ENCODE results near the gene HOXB5.

The HOXB5 gene

DNA sequence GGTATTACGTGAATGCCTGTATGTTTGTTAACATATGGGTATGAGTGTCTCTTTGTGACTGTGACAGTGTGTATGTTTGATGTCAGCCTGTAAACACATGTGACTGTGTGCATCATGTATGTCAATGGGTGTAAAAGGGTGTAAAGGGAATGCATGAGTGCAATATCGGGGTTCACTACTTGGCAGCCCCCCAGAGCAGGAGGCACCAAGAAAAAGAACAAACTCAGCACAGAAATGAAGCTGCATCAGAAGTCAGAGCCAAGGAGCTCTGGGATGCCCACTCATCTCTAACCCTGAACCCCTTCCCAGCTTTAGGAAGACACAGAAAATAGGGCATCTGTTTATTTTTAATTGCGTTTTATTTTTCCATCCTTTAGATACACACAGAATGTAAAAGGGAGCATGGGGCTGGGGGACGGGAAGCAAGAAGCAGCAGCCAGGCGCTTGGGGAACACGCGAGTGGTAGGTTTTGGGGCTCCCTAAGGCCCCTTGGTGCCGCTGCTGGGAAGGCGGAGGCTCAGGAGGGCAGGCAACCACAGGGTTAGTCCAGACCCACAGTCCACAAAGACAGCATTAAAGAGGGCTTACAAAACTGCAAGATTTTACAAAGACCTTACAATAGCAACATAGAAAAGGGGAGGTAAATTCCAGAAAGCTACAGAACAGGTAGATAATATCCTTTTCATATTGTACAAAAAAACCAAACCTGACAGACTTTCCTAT lies 13.5 kb upstream of the HOXB5 start:
- Histone ChIP-seq H3K4me3 (ENCODE audit: low read depth in 1 of 2, low read length in 2 of 2) (no peak overlapping the region), H3K9ac (ENCODE audit: low read depth, low read length) (no peak overlapping the region), H3K9me3 (ENCODE audit: insufficient read depth, low read length, severe bottlenecking) (no peaks in the 10 kb centered on the region), H3K4me1 (ENCODE audit: insufficient read depth, low read length) (no peaks in the 10 kb centered on the region), H3K27ac (ENCODE audit: low read length) (no peak overlapping the region), H3K27me3 (ENCODE audit: insufficient read depth, low read length, poor library complexity) (peaks cover 13% of the 10 kb centered on the region), H2AFZ (ENCODE audit: low read depth, low read length) (no peak overlapping the region), H4K20me1 (ENCODE audit: insufficient read depth, low read length) (no peaks in the 10 kb centered on the region), H3K79me2 (ENCODE audit: insufficient read depth, low read length) (no peaks in the 10 kb centered on the region), H3K36me3 (ENCODE audit: insufficient read depth, low read length) (no peaks in the 10 kb centered on the region), H3K4me2 (ENCODE audit: insufficient read depth, low read length) (no peak overlapping the region)
- DNase-seq (no peak), ATAC-seq (ENCODE audit: insufficient read depth, low read depth) (no peak)
- TF ChIP-seq, protein P1, sequence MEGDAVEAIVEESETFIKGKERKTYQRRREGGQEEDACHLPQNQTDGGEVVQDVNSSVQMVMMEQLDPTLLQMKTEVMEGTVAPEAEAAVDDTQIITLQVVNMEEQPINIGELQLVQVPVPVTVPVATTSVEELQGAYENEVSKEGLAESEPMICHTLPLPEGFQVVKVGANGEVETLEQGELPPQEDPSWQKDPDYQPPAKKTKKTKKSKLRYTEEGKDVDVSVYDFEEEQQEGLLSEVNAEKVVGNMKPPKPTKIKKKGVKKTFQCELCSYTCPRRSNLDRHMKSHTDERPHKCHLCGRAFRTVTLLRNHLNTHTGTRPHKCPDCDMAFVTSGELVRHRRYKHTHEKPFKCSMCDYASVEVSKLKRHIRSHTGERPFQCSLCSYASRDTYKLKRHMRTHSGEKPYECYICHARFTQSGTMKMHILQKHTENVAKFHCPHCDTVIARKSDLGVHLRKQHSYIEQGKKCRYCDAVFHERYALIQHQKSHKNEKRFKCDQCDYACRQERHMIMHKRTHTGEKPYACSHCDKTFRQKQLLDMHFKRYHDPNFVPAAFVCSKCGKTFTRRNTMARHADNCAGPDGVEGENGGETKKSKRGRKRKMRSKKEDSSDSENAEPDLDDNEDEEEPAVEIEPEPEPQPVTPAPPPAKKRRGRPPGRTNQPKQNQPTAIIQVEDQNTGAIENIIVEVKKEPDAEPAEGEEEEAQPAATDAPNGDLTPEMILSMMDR (IDR thresholded peaks at IDR 0.05; ENCODE audit: borderline replicate concordance, extremely low read depth, low read length, poor library complexity, severe bottlenecking), result no peak
- TF ChIP-seq EZH2 (IDR thresholded peaks at IDR 0.05; ENCODE audit: borderline replicate concordance, low read depth, low read length, severe bottlenecking), result no peak

DNA sequence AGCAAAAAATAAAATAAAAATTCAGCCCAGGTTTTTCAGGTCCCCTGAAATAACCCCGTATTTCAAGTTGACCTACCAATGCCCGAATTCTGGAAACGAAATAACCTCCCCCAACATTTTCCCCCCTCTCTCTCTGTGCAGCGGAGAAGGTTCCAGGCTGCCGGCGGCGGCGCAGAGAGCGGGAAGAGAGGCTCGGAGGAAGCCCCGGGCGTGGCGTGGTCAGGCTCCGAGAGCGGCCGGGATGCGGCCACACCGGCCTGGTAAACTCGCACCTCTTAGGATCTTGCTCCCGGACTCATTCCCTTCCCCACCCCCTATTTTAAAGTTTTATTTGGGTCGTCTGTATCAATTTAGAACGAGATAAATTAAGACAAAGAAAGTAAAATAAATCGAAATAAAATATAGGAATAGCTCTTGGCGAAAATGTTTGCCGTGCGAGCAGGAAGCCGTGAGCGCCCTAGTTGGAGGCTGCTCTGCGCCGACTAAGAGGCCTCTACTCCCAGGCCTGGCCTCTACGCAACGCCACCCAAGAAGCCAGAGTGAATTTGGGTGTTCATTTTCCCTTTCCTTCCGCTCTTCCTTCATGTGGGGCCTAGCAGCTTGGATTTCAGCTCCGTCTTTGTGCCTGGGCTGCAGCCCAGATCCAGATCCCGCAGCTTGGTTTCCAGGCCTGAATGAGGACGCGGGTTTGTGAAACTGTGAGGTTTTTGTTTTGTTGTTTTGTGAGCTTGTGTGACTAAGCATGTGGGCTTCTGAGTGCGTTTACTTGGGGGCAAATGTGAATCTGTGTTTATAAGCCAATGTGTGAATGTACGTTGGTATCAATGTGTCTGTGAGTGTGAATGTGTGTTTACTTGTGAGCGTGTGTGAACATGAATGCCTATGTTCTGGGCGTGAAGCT lies 12.7 kb upstream of the HOXB5 start:
- no peak overlapping the region for H2AFZ ChIP-seq (ENCODE audit: low read depth, low read length)
- H3K9ac ChIP-seq (ENCODE audit: low read depth, low read length), result no peak overlapping the region
- no peak for ATAC-seq (ENCODE audit: insufficient read depth, low read depth)
- no peaks in the 10 kb centered on the region for H3K36me3 ChIP-seq (ENCODE audit: insufficient read depth, low read length)
- no peaks in the 10 kb centered on the region for H3K4me1 ChIP-seq (ENCODE audit: insufficient read depth, low read length)
- no peak overlapping the region for H3K27ac ChIP-seq (ENCODE audit: low read length)
- no peak overlapping the region for H3K4me2 ChIP-seq (ENCODE audit: insufficient read depth, low read length)
- peaks cover 11% of the 10 kb centered on the region for H3K27me3 ChIP-seq (ENCODE audit: insufficient read depth, low read length, poor library complexity)
- H4K20me1 ChIP-seq (ENCODE audit: insufficient read depth, low read length), result no peaks in the 10 kb centered on the region
- H3K9me3 ChIP-seq (ENCODE audit: insufficient read depth, low read length, severe bottlenecking), result no peaks in the 10 kb centered on the region
- no peak for DNase-seq
- no peak for TF ChIP-seq EZH2 (IDR thresholded peaks at IDR 0.05; ENCODE audit: borderline replicate concordance, low read depth, low read length, severe bottlenecking)
- TF ChIP-seq, protein P1 (IDR thresholded peaks at IDR 0.05; ENCODE audit: borderline replicate concordance, extremely low read depth, low read length, poor library complexity, severe bottlenecking), result no peak
- H3K79me2 ChIP-seq (ENCODE audit: insufficient read depth, low read length), result no peaks in the 10 kb centered on the region
- H3K4me3 ChIP-seq (ENCODE audit: low read depth in 1 of 2, low read length in 2 of 2), result no peak overlapping the region

DNA sequence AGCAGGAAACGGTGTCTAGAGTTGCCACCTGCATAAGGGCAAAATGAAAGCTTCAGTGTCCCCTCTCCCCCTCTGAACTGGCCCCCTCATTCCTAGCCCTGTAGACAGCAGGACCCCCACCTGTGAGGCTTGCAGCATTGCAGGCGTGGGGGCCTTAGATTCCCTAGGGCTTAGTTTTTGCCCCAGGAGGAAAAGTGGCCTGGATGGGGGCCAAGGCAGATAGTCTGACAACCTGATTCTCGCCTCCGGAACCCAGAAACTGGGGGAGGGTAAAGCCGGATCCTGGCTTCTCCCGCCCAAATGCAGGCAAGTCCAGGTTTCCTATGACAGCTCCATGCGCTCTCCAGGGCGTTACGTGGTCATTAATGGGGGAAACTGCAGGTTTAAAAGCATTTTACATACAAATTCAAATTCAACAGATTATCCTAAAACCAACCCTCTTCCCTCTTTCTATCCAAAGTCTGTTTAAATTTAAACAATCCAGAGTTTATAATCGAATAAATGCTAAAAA lies 11.9 kb upstream of the HOXB5 start:
- Histone ChIP-seq H3K27me3 (ENCODE audit: insufficient read depth, low read length, poor library complexity) (peaks cover 11% of the 10 kb centered on the region), H3K79me2 (ENCODE audit: insufficient read depth, low read length) (no peaks in the 10 kb centered on the region), H3K9ac (ENCODE audit: low read depth, low read length) (no peak overlapping the region), H3K36me3 (ENCODE audit: insufficient read depth, low read length) (no peaks in the 10 kb centered on the region), H4K20me1 (ENCODE audit: insufficient read depth, low read length) (no peaks in the 10 kb centered on the region), H2AFZ (ENCODE audit: low read depth, low read length) (no peak overlapping the region), H3K9me3 (ENCODE audit: insufficient read depth, low read length, severe bottlenecking) (no peaks in the 10 kb centered on the region), H3K27ac (ENCODE audit: low read length) (no peak overlapping the region), H3K4me3 (ENCODE audit: low read depth in 1 of 2, low read length in 2 of 2) (no peak overlapping the region), H3K4me2 (ENCODE audit: insufficient read depth, low read length) (no peak overlapping the region), H3K4me1 (ENCODE audit: insufficient read depth, low read length) (no peaks in the 10 kb centered on the region)
- TF ChIP-seq, protein P1 (IDR thresholded peaks at IDR 0.05; ENCODE audit: borderline replicate concordance, extremely low read depth, low read length, poor library complexity, severe bottlenecking), result no peak
- TF ChIP-seq EZH2 (IDR thresholded peaks at IDR 0.05; ENCODE audit: borderline replicate concordance, low read depth, low read length, severe bottlenecking), result no peak
- DNase-seq (no peak), ATAC-seq (ENCODE audit: insufficient read depth, low read depth) (no peak)

Measured in DND-41 (cell line).